ENCODE data around the gene ZNF865. TPM values are rescaled to one million over a fixed set of nuclear protein-coding genes. Genes with fewer than 3 reads are reported as not detected.
A peak's percentile ranks its signal among the peaks of the same experiment; 100 is the strongest.

The ZNF865 gene
- total and polyA plus RNA-seq, 10 donors = 4.8 to 23.3 (median 14.3) TPM

- intact Hi-C loops (cut with DNase I; ENCODE audit: low total_unique reads) = no loop called here
- Histone ChIP-seq H3K4me1 (peaks cover 0 to 96% (median 37%) of the 10 kb centered on the region in 6 donors), H3K9me3 (no peaks in the 10 kb centered on the region), H3K36me3 (peaks cover 0 to 45% (median 20%) of the 10 kb centered on the region in 6 donors), H3K27ac (peak overlapping the region in 7 of 8 donors; percentile 39 to 95 (median 69)), H3K4me3 (peak overlapping the region in 1 of 8 donors; percentile 39), H3K27me3 (replicated peaks in 1 of 7) (no peaks in the 10 kb centered on the region)
- TF ChIP-seq POLR2A (IDR thresholded peaks at IDR 0.05) = no peak
- TF ChIP-seq POLR2AphosphoS5 (IDR thresholded peaks at IDR 0.05) = peak in 2 of 3 donors; percentile 14 to 19
- no peak for DNase-seq
- 57 to 78% (median 74%) methylated on average over 5 to 9 of the region's 9 CpGs for WGBS, 5 donors
Measured at GRCh38 chr19:55621205-55621672, 15.8 kb downstream of the ZNF865 start.

GRCh38 chr19:55621673-55622231, 16.3 kb downstream of the ZNF865 start:
- Histone ChIP-seq H3K27ac (peak overlapping the region in 3 of 8 donors; percentile 82 to 95 (median 86)), H3K4me1 (peaks cover 0 to 96% (median 37%) of the 10 kb centered on the region in 6 donors), H3K9me3 (no peaks in the 10 kb centered on the region), H3K27me3 (replicated peaks in 1 of 7) (no peaks in the 10 kb centered on the region), H3K36me3 (peaks cover 0 to 40% (median 15%) of the 10 kb centered on the region in 6 donors), H3K4me3 (no peak overlapping the region)
- peak; percentile 82 for DNase-seq
- 92 to 98% (median 95%) methylated on average over 33 to 55 of the region's 55 CpGs for WGBS, 5 donors
- TF ChIP-seq POLR2A (IDR thresholded peaks at IDR 0.05) (no peak), CTCF (IDR thresholded peaks at IDR 0.05 in 8 of 11, conservative IDR thresholded peaks at IDR 0.05 in 3 of 11) (no peak), POLR2AphosphoS5 (IDR thresholded peaks at IDR 0.05) (peak in 1 of 3 donors; percentile 37)
- intact Hi-C loops (cut with DNase I; ENCODE audit: low total_unique reads) = no loop called here

GRCh38 chr19:55622242-55622969, 17.0 kb downstream of the ZNF865 start:
- H3K27ac ChIP-seq = peak overlapping the region in 3 of 8 donors; percentile 82 to 97 (median 95)
- H3K27me3 ChIP-seq (replicated peaks in 1 of 7) = no peaks in the 10 kb centered on the region
- DNase-seq = peak; percentile 78
- H3K36me3 ChIP-seq = peaks cover 0 to 33% (median 10%) of the 10 kb centered on the region in 6 donors
- TF ChIP-seq POLR2A (IDR thresholded peaks at IDR 0.05) = no peak
- TF ChIP-seq POLR2AphosphoS5 (IDR thresholded peaks at IDR 0.05) = peak in 1 of 3 donors; percentile 6
- no peak overlapping the region for H3K4me3 ChIP-seq
- H3K4me1 ChIP-seq = peaks cover 0 to 94% (median 37%) of the 10 kb centered on the region in 6 donors
- H3K9me3 ChIP-seq = no peaks in the 10 kb centered on the region
- WGBS, 5 donors = 91 to 94% (median 92%) methylated on average over 15 to 40 of the region's 40 CpGs
- intact Hi-C loops (cut with DNase I; ENCODE audit: low total_unique reads) = no loop called here

GRCh38 chr19:55623130-55623529, 17.7 kb downstream of the ZNF865 start:
- H3K27ac ChIP-seq = peak overlapping the region in 6 of 8 donors; percentile 92 to 98 (median 96)
- intact Hi-C loops (cut with DNase I; ENCODE audit: low total_unique reads) = no loop called here
- WGBS, 5 donors = 93 to 97% (median 94%) methylated on average over 7 of the region's 7 CpGs
- DNase-seq = no peak
- no peak overlapping the region for H3K4me3 ChIP-seq
- peaks cover 0 to 26% (median 8%) of the 10 kb centered on the region in 6 donors for H3K36me3 ChIP-seq
- no peaks in the 10 kb centered on the region for H3K27me3 ChIP-seq (replicated peaks in 1 of 7)
- TF ChIP-seq CTCF (IDR thresholded peaks at IDR 0.05 in 8 of 11, conservative IDR thresholded peaks at IDR 0.05 in 3 of 11) (no peak), POLR2A (IDR thresholded peaks at IDR 0.05) (no peak), POLR2AphosphoS5 (IDR thresholded peaks at IDR 0.05) (no peak)
- peaks cover 0 to 86% (median 37%) of the 10 kb centered on the region in 6 donors for H3K4me1 ChIP-seq
- H3K9me3 ChIP-seq = no peaks in the 10 kb centered on the region

GRCh38 chr19:55623561-55623960, 18.1 kb downstream of the ZNF865 start:
- Histone ChIP-seq H3K9me3 (no peaks in the 10 kb centered on the region), H3K4me1 (peaks cover 0 to 82% (median 37%) of the 10 kb centered on the region in 6 donors), H3K36me3 (peaks cover 0 to 25% (median 8%) of the 10 kb centered on the region in 6 donors), H3K27ac (peak overlapping the region in 7 of 8 donors; percentile 92 to 98 (median 95)), H3K4me3 (peak overlapping the region in 4 of 8 donors; percentile 44 to 77 (median 47)), H3K27me3 (replicated peaks in 1 of 7) (no peaks in the 10 kb centered on the region)
- no peak for DNase-seq
- intact Hi-C loops (cut with DNase I; ENCODE audit: low total_unique reads) = no loop called here
- TF ChIP-seq CTCF (IDR thresholded peaks at IDR 0.05 in 8 of 11, conservative IDR thresholded peaks at IDR 0.05 in 3 of 11) (no peak), POLR2AphosphoS5 (IDR thresholded peaks at IDR 0.05) (no peak), POLR2A (IDR thresholded peaks at IDR 0.05) (no peak)
- WGBS, 5 donors = 65 to 78% (median 72%) methylated on average over 7 of the region's 7 CpGs
